ENCODE data around the gene FRMD1.
"Not testable (repeated sequence)": the region's sequence is repeated elsewhere in the genome, so short reads cannot be mapped to it uniquely, and the experiment has no call there.

The FRMD1 gene

GRCh38 chr6:168093634-168094033, 14.6 kb upstream of the FRMD1 start:
- DNase-seq = no peak

- DNase-seq = no peak
Measured at GRCh38 chr6:168093071-168093505, 14.1 kb upstream of the FRMD1 start.

GRCh38 chr6:168092541-168092940, 13.5 kb upstream of the FRMD1 start:
- DNase-seq = no peak

- DNase-seq = no peak
Measured at GRCh38 chr6:168091381-168092264, 12.6 kb upstream of the FRMD1 start.

GRCh38 chr6:168090706-168091105, 11.7 kb upstream of the FRMD1 start:
- no peak for DNase-seq

GRCh38 chr6:168090064-168090690, 11.2 kb upstream of the FRMD1 start:
- no peak for DNase-seq

GRCh38 chr6:168089186-168090063, 10.4 kb upstream of the FRMD1 start:
- DNase-seq = no peak

GRCh38 chr6:168088161-168089053, 9.4 kb upstream of the FRMD1 start:
- DNase-seq = no peak

- DNase-seq = no peak
Measured at GRCh38 chr6:168087436-168088160, 8.6 kb upstream of the FRMD1 start.

- no peak for DNase-seq
Measured at GRCh38 chr6:168086616-168087015, 7.6 kb upstream of the FRMD1 start.

GRCh38 chr6:168086066-168086465, 7.1 kb upstream of the FRMD1 start:
- DNase-seq = no peak

- DNase-seq = no peak
Measured at GRCh38 chr6:168084465-168085160, 5.6 kb upstream of the FRMD1 start.

GRCh38 chr6:168083514-168083885, 4.5 kb upstream of the FRMD1 start:
- DNase-seq = no peak

- DNase-seq = no peak
Measured at GRCh38 chr6:168082860-168083513, 4.0 kb upstream of the FRMD1 start.

GRCh38 chr6:168081858-168082546, 3.0 kb upstream of the FRMD1 start:
- DNase-seq = no peak

GRCh38 chr6:168080393-168081077, 1.5 kb upstream of the FRMD1 start:
- no peak for DNase-seq

- no peak for DNase-seq
Measured at GRCh38 chr6:168078175-168078942, 653 bp downstream of the FRMD1 start.

GRCh38 chr6:168077401-168077800, 1.6 kb downstream of the FRMD1 start:
- not testable (repeated sequence) for DNase-seq
